Liver (tissue), 9 donors: ENCODE results near the gene FXYD2. TPM values are rescaled to one million over a fixed set of nuclear protein-coding genes. Genes with fewer than 3 reads are reported as not detected.

Experiments
- DNase-seq: peaks from one replicate; pipeline ENCODE4 v3.0.0-alpha.2; 2017; ENCODE audit warnings: low spot score
- H3K27ac ChIP-seq, 2 donors: one replicate each; pipeline ENCODE4 v1.7.0; 2013; ENCODE audit warnings: inconsistent platforms in 2 of 2, low read length in 2 of 2, control low read depth in 1 of 2, low read depth in 1 of 2, mild to moderate bottlenecking in 1 of 2
- H3K27me3 ChIP-seq, 4 donors: one replicate each; pipeline versions ENCODE4 v1.6.1 to v1.7.0; 2013; ENCODE audit warnings: low read length in 3 of 4, inconsistent platforms in 1 of 4, mild to moderate bottlenecking in 1 of 4, moderate library complexity in 1 of 4; ENCODE audit not compliant: control insufficient read depth in 4 of 4, insufficient read depth in 4 of 4
- H3K36me3 ChIP-seq, 4 donors: one replicate each; pipeline versions ENCODE4 v1.6.1 to v1.7.0; 2013; ENCODE audit warnings: low read length in 3 of 4, mild to moderate bottlenecking in 3 of 4, low read depth in 1 of 4, moderate library complexity in 1 of 4; ENCODE audit not compliant: control insufficient read depth in 4 of 4, insufficient read depth in 3 of 4
- H3K4me1 ChIP-seq, 4 donors: one replicate each; pipeline versions ENCODE4 v1.6.1 to v1.7.0; 2013; ENCODE audit warnings: low read length in 3 of 4, mild to moderate bottlenecking in 3 of 4, moderate library complexity in 1 of 4; ENCODE audit not compliant: control insufficient read depth in 4 of 4, insufficient read depth in 4 of 4
- H3K4me3 ChIP-seq, 3 donors: one replicate each; pipeline versions ENCODE4 v1.6.1 to v1.7.0; 2013; ENCODE audit warnings: low read length in 3 of 3, control low read depth in 1 of 3, low read depth in 1 of 3, mild to moderate bottlenecking in 1 of 3
- H3K9ac ChIP-seq, 2 donors: one replicate each; pipeline ENCODE4 v1.7.0; 2013; ENCODE audit warnings: low read length in 2 of 2, mild to moderate bottlenecking in 2 of 2, moderate library complexity in 2 of 2, control low read depth in 1 of 2, low read depth in 1 of 2
- H3K9me3 ChIP-seq, 4 donors: one replicate each; pipeline versions ENCODE4 v1.6.1 to v1.7.0; 2013; ENCODE audit warnings: low read length in 3 of 4; ENCODE audit not compliant: control insufficient read depth in 4 of 4
- EGR1 ChIP-seq, 2 donors: IDR thresholded peaks; 2 replicates each; pipeline ENCODE4 v1.6.1; 2016 to 2018; ENCODE audit warnings: antibody characterized with exemption in 2 of 2, low read depth in 2 of 2
- FOXA1 ChIP-seq: IDR thresholded peaks from 2 replicates; pipeline ENCODE4 v1.6.1; 2016; ENCODE audit warnings: antibody characterized with exemption
- FOXA2 ChIP-seq: IDR thresholded peaks from 2 replicates; pipeline ENCODE4 v1.6.1; 2016; ENCODE audit warnings: antibody characterized with exemption
- GABPA ChIP-seq, 2 donors: IDR thresholded peaks in 1 of 2; conservative IDR thresholded peaks in 1 of 2; 2 replicates each; pipeline ENCODE4 v1.6.1; 2016; ENCODE audit warnings: antibody characterized with exemption in 2 of 2, mild to moderate bottlenecking in 1 of 2, moderate library complexity in 1 of 2
- HNF4A ChIP-seq, 2 donors: conservative IDR thresholded peaks; 2 replicates each; pipeline ENCODE4 v1.6.1; 2016; ENCODE audit warnings: antibody characterized with exemption in 2 of 2, mild to moderate bottlenecking in 2 of 2
- HNF4G ChIP-seq: IDR thresholded peaks from 2 replicates; pipeline ENCODE4 v1.6.1; 2016; ENCODE audit warnings: antibody characterized with exemption
- JUND ChIP-seq, 2 donors: IDR thresholded peaks; 2 replicates each; pipeline ENCODE4 v1.6.1; 2016; ENCODE audit warnings: antibody characterized with exemption in 2 of 2
- NR2F2 ChIP-seq: IDR thresholded peaks from 2 replicates; pipeline ENCODE4 v1.6.1; 2016; ENCODE audit warnings: antibody characterized with exemption
- RAD21 ChIP-seq, 2 donors: IDR thresholded peaks; 2 replicates each; pipeline ENCODE4 v1.6.1; 2016; ENCODE audit warnings: antibody characterized with exemption in 2 of 2, mild to moderate bottlenecking in 2 of 2
- RXRA ChIP-seq, 2 donors: IDR thresholded peaks; 2 replicates each; pipeline ENCODE4 v1.6.1; 2017 to 2018; ENCODE audit warnings: antibody characterized with exemption in 2 of 2, mild to moderate bottlenecking in 1 of 2
- SP1 ChIP-seq: IDR thresholded peaks from 2 replicates; pipeline ENCODE4 v1.6.1; 2018; ENCODE audit warnings: antibody characterized with exemption, mild to moderate bottlenecking
- TAF1 ChIP-seq: conservative IDR thresholded peaks from 2 replicates; pipeline ENCODE4 v1.6.1; 2016; ENCODE audit warnings: antibody characterized with exemption, mild to moderate bottlenecking
- YY1 ChIP-seq: IDR thresholded peaks from 2 replicates; pipeline ENCODE4 v1.6.1; 2016; ENCODE audit warnings: antibody characterized with exemption, mild to moderate bottlenecking
- WGBS: extraction: QIAGEN DNeasy Blood & Tissue Kit; methylation state at CpG from one replicate; pipeline ENCODE4 v1.1.7; 2013; 5-methylcytosine and 5-hydroxymethylcytosine counted together
- polyA plus RNA-seq, 2 donors: library from polyadenylated mRNA; stranded (reverse) in 1 of 2; unstranded in 1 of 2; fragments of 200-250 nt in 1 of 2; fragments of >200 nt in 1 of 2; fragmentation: Nextera tagmentation in 1 of 2; extraction: Ambion mirVana in 1 of 2; gene quantifications; one replicate each; pipeline versions ENCODE4 v1.2.1 to v1.2.3, GENCODE V29; 2013 to 2015
- total RNA-seq, 2 donors: library from RNA; depleted of rRNA; stranded (reverse); fragments of >200 nt; gene quantifications; one replicate each; pipeline ENCODE4 v1.2.3, GENCODE V29; 2014
- TF ChIP-seq, protein P1 (sequence below): IDR thresholded peaks from 2 replicates; pipeline ENCODE4 v1.6.1; 2016; ENCODE audit warnings: antibody characterized with exemption
- TF ChIP-seq, protein P2 (sequence below): IDR thresholded peaks from 2 replicates; pipeline ENCODE4 v1.6.1; 2016; ENCODE audit warnings: antibody characterized with exemption
- TF ChIP-seq, protein P3 (sequence below): fragments of 150-350 bp; IDR thresholded peaks from 2 replicates; pipeline ENCODE4 v1.5.1; 2017; ENCODE audit warnings: improper control_type of control experiment, low read depth, low read length; ENCODE audit not compliant: missing input control
- TF ChIP-seq, protein P4 (sequence below): IDR thresholded peaks from 2 replicates; pipeline ENCODE4 v1.6.1; 2016; ENCODE audit warnings: antibody characterized with exemption, mild to moderate bottlenecking
- TF ChIP-seq, protein P5 (sequence below): IDR thresholded peaks from 2 replicates; pipeline ENCODE4 v1.6.1; 2016; ENCODE audit warnings: antibody characterized with exemption
- donor health status: healthy.
- donor health status: healthy.
- donor health status: healthy.
- donor health status: healthy.
- donor health status: healthy.

FXYD2 gene
- total and polyA plus RNA-seq, 4 donors, result 20.2 to 105 (median 41.8) TPM

DNA sequence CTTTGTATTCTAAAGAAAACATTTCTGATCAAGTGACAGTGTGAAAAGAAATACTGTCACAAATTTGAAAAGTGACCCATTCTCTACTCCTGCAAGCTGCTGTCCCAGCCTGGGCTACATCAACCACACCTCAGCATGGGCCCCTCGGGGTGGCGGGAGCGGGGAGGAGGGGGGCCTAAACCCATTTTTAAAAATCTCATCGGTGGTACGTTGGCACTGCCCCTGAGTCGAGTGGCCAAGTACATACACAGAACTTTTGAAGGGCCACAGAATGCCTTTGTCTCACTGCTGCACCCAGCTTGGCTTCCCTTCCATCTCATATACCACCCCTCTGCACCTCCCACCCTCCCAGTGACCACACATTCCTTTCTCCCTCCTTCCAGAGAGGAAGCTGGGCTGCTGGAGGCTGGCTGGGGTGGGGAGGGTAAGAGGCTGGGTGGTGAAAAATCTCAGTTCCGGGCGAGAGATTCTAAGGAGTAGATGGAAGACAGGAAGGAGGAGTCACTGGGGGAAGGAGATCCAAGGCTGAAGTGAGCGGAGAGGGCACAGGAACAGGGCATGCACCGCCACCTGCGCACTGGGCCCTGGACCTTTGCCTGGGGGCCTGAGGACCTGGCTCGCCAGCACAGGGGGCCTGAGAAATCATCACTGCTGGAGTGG is 30.8 kb upstream of the FXYD2 start:
- H3K27ac ChIP-seq, result no peak overlapping the region
- no peak for DNase-seq
- peaks cover 0 to 2% (median 0%) of the 10 kb centered on the region in 4 donors for H3K4me1 ChIP-seq
- peaks cover 0 to 3% (median 0%) of the 10 kb centered on the region in 4 donors for H3K27me3 ChIP-seq
- no peaks in the 10 kb centered on the region for H3K36me3 ChIP-seq
- 71% methylated on average over 12 of the region's 12 CpGs for WGBS
- peaks cover 0 to 5% (median 3%) of the 10 kb centered on the region in 4 donors for H3K9me3 ChIP-seq
- no peak overlapping the region for H3K9ac ChIP-seq
- no peak for TF ChIP-seq YY1
- no peak for TF ChIP-seq RXRA (IDR thresholded peaks at IDR 0.05)
- no peak for TF ChIP-seq RAD21 (IDR thresholded peaks at IDR 0.05)
- TF ChIP-seq, protein P1, sequence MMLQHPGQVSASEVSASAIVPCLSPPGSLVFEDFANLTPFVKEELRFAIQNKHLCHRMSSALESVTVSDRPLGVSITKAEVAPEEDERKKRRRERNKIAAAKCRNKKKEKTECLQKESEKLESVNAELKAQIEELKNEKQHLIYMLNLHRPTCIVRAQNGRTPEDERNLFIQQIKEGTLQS, result no peak
- TF ChIP-seq TAF1, result no peak
- no peak for TF ChIP-seq HNF4G
- TF ChIP-seq, protein P2, sequence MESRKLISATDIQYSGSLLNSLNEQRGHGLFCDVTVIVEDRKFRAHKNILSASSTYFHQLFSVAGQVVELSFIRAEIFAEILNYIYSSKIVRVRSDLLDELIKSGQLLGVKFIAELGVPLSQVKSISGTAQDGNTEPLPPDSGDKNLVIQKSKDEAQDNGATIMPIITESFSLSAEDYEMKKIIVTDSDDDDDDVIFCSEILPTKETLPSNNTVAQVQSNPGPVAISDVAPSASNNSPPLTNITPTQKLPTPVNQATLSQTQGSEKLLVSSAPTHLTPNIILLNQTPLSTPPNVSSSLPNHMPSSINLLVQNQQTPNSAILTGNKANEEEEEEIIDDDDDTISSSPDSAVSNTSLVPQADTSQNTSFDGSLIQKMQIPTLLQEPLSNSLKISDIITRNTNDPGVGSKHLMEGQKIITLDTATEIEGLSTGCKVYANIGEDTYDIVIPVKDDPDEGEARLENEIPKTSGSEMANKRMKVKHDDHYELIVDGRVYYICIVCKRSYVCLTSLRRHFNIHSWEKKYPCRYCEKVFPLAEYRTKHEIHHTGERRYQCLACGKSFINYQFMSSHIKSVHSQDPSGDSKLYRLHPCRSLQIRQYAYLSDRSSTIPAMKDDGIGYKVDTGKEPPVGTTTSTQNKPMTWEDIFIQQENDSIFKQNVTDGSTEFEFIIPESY, result no peak
- TF ChIP-seq NR2F2, result no peak
- TF ChIP-seq GABPA (IDR thresholded peaks at IDR 0.05 in 1 of 2, conservative IDR thresholded peaks at IDR 0.05 in 1 of 2), result no peak
- TF ChIP-seq, protein P3, sequence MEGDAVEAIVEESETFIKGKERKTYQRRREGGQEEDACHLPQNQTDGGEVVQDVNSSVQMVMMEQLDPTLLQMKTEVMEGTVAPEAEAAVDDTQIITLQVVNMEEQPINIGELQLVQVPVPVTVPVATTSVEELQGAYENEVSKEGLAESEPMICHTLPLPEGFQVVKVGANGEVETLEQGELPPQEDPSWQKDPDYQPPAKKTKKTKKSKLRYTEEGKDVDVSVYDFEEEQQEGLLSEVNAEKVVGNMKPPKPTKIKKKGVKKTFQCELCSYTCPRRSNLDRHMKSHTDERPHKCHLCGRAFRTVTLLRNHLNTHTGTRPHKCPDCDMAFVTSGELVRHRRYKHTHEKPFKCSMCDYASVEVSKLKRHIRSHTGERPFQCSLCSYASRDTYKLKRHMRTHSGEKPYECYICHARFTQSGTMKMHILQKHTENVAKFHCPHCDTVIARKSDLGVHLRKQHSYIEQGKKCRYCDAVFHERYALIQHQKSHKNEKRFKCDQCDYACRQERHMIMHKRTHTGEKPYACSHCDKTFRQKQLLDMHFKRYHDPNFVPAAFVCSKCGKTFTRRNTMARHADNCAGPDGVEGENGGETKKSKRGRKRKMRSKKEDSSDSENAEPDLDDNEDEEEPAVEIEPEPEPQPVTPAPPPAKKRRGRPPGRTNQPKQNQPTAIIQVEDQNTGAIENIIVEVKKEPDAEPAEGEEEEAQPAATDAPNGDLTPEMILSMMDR, result no peak
- TF ChIP-seq, protein P4, sequence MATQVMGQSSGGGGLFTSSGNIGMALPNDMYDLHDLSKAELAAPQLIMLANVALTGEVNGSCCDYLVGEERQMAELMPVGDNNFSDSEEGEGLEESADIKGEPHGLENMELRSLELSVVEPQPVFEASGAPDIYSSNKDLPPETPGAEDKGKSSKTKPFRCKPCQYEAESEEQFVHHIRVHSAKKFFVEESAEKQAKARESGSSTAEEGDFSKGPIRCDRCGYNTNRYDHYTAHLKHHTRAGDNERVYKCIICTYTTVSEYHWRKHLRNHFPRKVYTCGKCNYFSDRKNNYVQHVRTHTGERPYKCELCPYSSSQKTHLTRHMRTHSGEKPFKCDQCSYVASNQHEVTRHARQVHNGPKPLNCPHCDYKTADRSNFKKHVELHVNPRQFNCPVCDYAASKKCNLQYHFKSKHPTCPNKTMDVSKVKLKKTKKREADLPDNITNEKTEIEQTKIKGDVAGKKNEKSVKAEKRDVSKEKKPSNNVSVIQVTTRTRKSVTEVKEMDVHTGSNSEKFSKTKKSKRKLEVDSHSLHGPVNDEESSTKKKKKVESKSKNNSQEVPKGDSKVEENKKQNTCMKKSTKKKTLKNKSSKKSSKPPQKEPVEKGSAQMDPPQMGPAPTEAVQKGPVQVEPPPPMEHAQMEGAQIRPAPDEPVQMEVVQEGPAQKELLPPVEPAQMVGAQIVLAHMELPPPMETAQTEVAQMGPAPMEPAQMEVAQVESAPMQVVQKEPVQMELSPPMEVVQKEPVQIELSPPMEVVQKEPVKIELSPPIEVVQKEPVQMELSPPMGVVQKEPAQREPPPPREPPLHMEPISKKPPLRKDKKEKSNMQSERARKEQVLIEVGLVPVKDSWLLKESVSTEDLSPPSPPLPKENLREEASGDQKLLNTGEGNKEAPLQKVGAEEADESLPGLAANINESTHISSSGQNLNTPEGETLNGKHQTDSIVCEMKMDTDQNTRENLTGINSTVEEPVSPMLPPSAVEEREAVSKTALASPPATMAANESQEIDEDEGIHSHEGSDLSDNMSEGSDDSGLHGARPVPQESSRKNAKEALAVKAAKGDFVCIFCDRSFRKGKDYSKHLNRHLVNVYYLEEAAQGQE, result no peak
- TF ChIP-seq JUND (IDR thresholded peaks at IDR 0.05), result no peak
- TF ChIP-seq EGR1 (IDR thresholded peaks at IDR 0.05; ENCODE audit: low read depth in 2 of 2), result no peak
- TF ChIP-seq, protein P5, sequence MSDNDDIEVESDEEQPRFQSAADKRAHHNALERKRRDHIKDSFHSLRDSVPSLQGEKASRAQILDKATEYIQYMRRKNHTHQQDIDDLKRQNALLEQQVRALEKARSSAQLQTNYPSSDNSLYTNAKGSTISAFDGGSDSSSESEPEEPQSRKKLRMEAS, result no peak
- no peak for TF ChIP-seq HNF4A (conservative IDR thresholded peaks at IDR 0.05)
- no peak for TF ChIP-seq FOXA1
- TF ChIP-seq FOXA2, result no peak
- no peak for TF ChIP-seq SP1
- no peak overlapping the region for H3K4me3 ChIP-seq
